ENCODE measurements around the gene MVB12B.

GRCh38 chr9:126522612-126523356, 196.2 kb downstream of the MVB12B start:
- no peak for TF ChIP-seq CTCF (conservative IDR thresholded peaks at IDR 0.05 in 1 of 2, IDR thresholded peaks at IDR 0.05 in 1 of 2; ENCODE audit: low read depth in 1 of 2, low read length in 2 of 2)
- TF ChIP-seq EZH2 (IDR thresholded peaks at IDR 0.05; ENCODE audit: low read length, missing control alignments), result no peak

Data from fibroblast of lung (primary cell).